Hematopoietic multipotent progenitor cell treated with erythropoietin and hydrocortisone succinate and interleukin-3 and kit ligand, for 15 days (in vitro differentiated cells): Measurements from ENCODE around the gene UBASH3A.
A peak's percentile ranks its signal among the peaks of the same experiment; 100 is the strongest.

ENCODE experiments used
- DNase-seq: peaks from one replicate; pipeline ENCODE4 v3.0.0-alpha.2; 2015; ENCODE audit warnings: low spot score

Gene UBASH3A, protein sequence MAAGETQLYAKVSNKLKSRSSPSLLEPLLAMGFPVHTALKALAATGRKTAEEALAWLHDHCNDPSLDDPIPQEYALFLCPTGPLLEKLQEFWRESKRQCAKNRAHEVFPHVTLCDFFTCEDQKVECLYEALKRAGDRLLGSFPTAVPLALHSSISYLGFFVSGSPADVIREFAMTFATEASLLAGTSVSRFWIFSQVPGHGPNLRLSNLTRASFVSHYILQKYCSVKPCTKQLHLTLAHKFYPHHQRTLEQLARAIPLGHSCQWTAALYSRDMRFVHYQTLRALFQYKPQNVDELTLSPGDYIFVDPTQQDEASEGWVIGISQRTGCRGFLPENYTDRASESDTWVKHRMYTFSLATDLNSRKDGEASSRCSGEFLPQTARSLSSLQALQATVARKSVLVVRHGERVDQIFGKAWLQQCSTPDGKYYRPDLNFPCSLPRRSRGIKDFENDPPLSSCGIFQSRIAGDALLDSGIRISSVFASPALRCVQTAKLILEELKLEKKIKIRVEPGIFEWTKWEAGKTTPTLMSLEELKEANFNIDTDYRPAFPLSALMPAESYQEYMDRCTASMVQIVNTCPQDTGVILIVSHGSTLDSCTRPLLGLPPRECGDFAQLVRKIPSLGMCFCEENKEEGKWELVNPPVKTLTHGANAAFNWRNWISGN

DNA sequence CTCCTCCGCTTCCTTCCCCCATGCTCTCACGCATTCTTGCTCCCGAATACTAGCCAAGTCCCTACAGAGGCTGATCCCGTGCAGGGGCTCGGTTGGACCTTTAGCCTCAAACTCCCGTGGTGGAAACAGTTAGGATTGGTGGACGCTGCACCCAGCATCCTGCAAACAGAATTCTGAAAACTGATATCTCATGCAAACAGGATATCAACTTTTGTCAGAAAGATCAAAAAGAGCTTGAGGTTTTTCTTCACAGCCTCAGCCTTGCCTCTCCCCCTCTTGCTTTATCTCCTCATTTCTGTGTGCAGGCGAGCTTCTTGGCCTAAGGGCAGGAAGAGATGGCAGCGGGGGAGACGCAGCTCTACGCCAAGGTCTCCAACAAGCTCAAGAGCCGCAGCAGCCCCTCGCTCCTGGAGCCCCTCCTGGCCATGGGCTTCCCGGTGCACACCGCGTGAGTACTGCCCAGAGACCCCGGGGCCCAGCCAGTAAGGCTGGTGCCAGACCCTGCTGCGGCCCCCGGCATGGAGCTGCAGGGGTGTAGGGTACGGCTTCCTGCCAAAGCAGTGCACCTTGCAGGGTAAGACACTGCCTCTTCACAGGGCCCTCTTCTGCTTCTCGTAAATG, at the start of gene UBASH3A:
UBASH3A (plus strand) TSS at position 292 of the 621 bp plus-strand sequence; CDS start at position 336, 44 bp downstream.
- DNase-seq = peak; percentile 32

DNA sequence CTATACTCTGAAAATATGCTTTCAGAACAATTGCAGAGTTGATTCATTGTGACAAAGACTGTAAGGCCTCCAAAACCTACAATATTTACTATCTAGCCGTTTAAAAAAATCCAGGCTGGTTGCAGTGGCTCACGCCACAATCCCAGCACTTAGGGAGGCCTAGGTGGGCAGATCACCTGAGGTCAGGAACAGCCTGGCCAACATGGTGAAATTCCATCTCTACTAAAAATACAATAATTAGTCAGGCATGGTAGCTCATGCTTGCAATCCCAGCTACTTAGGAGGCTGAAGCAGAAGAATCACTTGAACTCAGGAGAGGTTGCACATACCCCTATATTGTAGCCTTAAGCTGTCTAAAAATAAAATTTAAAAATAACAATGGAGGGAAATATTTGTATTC, 47.7 kb upstream of the UBASH3A start:
- DNase-seq = no peak

DNA sequence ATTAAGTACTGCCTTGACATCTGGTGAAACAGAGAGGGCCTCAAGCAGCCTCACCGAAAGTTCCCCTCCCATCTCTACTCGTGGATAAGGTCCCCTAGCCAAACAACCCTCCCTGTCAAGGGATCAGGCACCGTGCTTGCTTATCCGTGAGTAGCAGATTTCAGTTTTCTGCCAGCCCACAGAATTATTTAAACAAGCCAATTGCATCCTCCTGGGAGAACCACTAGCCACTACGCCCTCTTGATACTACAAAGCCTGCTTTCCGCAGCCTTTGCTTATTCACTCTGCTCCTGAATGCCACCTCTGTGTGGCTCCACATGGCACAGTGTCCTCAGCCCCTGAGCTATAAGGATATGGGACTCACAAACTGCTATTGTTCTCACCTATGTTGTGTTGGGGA, 47.1 kb upstream of the UBASH3A start:
- no peak for DNase-seq

DNA sequence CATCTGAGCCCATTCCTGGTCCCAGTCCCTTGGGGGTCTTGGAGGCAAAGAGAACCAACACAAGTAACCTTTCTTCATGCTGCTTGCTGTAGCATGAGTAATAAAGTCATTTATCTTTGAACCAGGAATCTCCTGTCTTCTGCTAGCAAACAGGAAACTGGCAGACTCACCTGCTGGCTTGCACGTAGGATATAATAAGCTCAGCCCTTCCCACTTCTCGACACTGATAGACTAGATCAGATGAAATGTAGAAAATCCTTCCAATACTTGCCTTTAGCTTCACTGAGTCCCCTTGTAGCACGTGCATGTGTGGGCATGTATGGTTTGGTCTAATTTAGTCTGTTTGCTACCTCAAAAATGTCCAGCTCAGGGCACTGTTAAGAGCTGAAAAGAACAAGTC, 46.4 kb upstream of the UBASH3A start:
- no peak for DNase-seq

DNA sequence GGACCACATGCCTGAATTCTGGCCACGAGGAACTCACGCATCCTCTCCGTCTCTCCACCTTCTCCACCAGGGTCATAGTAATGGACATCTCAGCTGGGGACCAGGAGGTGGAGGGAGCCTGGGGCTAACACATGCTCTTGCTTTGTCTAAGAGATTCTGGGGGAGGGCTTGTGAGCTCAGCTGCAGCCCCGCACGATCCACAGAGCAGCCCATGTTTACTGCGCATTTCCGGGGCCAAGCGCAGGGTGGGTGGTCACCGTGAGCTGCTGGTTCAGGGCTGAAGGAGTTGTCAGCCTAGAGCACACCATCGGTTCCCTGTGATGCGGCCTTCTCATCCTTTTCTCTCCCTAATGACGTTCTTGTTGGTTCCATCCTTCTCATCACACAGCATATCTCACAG, 45.4 kb upstream of the UBASH3A start:
- DNase-seq = no peak

DNA sequence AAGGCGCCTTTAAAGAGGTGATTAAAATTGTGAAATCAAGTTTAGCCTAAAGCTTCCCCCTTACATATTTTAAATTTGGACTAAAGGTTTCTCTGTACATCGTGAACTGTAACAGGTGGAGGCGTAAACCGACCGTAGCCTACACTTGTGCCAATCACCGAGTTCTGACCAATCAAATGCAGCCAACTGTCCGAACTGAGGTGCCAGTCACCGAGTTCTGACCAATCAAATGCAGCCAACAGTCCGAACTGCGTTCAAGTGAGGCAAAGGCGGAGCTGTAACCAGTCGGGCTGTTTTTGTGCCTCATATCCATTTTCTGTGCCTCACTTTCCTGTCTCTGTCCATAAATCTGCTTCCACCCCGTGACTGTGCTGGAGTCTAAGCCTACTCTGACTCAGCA, 44.8 kb upstream of the UBASH3A start:
- no peak for DNase-seq

DNA sequence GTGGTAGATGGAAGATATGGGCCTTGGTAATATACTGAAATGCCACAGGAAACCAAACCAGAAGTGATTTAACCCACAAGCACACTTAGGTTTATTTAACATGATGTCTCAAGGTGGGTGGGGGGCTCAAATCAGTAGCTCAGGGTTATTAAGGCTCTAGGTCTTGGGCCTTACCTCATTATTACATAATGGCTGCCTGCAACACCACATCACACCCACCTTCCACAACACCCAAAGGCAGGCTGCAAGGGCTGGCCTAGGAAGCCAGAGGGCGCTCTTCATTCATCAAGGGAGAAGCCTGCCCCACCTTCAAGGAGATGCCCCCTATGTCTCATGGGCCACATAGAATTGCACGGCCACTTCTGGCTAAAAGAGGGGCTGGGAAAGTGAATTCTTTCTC, 43.4 kb upstream of the UBASH3A start:
- no peak for DNase-seq

DNA sequence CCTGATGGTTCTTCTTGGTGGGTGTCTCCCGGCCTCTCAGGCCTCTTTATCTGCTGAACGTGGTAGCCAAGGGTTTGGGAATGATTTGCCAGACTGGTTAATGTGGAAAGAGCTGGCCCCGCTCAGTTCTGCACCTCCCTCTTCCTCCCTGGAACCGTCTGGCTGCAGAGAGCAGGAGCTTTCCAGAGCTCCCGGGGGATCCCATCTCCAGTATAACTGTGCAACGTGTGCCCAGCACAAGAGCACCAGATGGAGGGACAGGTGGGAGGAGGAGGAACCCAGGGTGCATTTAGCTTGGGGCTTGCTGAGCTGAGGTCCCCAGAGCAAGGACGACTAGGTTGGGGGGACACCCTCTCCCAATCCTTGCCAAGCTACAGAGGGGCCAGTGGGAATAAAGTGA, 42.4 kb upstream of the UBASH3A start:
- no peak for DNase-seq

DNA sequence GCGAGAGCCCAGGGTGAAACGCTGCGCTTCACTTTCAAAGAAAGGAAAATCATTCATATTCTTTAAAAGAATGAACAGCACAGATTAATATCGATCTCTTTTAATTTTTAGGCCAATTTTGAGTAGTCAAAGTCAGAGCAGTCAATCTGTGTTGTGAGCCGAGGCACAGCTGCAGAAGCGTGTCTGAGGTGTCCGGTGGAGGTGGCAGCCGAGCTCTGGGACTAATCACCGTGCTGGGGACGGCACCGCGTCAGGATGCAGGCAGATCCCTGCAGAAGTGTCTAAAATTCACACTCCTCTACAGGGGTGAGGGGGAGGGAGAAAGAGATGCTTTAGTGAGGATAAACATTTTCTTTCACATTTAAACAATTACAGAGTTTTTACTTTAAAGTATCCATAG, 41.5 kb upstream of the UBASH3A start:
- no peak for DNase-seq

DNA sequence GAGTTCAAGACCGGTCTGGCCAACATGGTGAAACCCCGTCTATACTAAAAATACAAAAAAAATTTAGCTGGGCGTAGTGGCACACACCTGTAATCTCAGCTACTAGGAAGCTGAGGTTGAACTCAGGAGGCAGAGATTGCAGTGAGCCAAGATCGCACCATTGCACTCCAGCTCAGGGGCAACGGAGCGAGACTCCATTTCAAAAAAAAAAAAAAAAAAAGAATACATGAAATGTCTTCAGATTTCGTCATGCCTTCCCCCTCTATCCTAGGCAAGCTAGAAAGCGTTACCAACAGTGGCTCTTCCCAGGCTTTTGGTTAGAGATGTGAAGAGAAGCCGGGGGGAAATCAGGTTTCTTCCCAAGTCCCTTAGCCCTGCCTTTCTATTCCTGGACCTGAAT, 41.0 kb upstream of the UBASH3A start:
- no peak for DNase-seq

DNA sequence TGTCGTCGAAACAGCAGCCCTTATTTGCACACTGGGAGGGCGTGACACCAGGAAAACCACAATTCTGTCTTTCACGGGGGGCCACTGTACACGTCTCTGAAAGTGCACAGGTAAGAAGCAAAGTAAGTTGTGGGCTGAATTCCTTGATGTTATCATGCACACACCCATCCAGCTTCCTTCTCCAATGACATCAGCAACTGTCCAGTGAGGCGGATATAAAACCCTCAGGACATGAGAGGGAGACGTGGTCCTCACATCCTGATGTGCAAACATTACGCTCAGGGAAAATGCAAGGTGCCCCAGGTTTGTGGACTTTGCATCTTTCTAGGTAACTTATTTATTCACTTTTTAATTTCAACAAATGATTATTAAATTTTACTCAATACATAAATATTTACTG, 40.4 kb upstream of the UBASH3A start:
- DNase-seq = no peak

DNA sequence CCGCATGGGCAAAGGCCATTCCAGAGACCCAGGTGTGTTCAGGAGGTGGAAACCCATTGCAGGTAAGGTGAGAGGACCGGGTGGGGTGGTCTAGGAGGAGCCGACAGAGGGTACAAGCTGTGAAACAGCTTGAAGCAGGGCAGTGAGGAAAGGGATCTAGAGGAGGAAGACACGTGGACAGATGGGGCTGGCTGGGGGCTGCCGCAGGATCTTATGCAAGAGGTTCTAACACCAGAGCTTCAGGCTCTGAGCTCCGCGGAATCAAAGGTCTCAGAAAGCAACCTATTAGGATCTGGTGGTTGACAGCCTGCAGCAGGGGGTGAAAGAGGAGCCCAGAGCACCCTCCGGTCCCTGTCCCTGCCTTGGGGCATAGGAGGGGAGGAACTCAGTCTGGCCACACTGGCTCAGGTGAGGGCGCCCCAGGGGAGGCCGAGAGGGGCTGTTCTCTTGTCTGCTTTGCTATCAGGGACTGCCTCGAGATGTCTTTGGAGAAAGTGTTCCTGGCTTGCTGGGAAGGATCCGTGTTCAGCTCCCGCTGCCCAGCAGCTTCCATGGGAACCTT, 39.3 kb upstream of the UBASH3A start:
- no peak for DNase-seq

DNA sequence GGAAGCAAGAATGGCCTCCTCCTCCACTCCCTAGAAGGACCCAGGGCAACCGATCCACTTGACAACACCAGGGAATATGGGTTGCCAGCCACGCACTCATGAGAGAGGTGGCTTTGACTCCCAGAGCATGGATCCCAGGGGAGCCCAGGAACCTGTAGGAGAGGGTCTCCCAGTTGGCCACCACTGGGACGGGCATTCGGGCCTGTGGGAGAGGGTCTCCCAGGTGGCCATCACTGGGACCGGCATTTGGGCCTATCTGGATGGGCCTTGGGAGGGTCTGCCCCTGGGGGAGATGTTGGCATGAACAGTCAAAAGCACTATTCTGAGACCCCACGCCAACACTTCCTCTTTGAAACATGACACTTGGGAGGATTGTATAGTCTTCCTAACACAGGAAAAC, 37.9 kb upstream of the UBASH3A start:
- DNase-seq = no peak

DNA sequence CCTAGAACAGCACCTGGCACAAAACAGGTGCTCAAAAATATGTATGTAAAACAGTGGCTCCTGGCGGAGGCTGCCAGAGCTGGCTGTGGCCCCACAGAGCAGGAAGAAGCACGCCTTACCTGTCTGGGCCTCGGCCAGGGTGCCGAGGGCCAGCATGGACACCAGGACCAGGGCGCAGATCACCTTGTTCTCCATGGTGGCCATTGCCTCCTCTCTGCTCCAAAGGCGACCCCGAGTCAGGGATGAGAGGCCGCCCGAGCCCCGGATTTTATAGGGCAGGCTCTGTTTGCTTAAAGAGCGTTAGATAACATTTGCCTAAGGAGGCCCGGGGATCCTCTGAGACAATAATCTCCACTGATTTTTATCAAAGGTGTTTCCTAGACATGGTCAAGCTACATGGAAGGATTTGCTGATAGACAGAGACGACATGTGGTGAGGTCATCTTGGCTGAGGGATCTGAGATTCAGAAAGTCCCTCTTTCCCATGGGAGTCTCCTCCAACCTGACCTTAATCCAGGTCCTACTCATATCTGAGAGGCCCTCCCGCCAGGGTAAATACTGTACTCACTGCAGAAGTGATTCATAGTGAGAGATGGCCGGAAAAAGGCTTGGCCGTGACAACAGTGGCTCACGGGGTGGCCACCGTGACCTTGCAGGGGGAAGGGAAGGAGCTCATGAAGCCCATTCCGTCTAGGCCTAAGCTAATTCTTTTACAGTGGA, 37.3 kb upstream of the UBASH3A start, which contains the start of gene TFF1:
TFF1 (minus strand) TSS at position 244 of the 719 bp plus-strand sequence; CDS start at position 204, 40 bp downstream.
- DNase-seq = no peak

DNA sequence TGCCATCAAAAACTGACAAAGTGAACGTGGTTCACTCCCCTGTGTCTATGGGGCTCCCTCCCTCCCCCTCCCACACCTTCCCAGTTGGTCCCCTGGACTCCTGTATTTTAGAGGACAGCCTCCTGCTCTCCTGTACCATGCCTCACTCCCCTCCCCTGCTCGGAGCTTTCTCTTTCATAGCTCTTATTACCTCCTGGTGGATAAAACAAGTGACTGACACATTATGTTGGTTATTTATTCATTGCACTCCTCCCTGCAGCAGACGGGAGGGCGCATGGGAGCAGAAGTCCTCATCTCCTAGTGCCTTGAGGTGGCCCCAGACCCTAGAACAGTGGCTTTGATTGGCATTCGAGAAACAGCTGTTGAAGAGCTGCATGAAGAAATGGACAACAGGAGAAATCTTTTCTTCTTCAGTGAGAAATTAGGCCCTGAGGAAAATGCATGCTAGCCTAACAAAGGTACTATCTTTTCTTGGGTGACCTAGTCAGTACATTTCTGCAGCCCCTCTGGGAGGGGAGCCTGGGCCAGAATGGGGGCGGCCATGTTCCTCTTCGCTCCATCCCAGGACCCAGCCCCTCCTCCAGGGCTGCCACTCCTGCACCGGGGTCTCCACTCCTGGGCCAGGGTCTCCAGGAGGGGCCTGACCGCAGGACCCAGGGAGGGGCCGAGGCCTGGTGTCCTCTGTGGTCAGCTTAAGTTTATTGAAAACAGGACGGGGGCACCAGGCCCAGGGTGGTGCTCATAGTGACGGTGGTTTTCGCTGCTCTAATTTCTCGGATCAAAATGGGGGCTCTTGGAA, 36.1 kb upstream of the UBASH3A start:
- DNase-seq = no peak

DNA sequence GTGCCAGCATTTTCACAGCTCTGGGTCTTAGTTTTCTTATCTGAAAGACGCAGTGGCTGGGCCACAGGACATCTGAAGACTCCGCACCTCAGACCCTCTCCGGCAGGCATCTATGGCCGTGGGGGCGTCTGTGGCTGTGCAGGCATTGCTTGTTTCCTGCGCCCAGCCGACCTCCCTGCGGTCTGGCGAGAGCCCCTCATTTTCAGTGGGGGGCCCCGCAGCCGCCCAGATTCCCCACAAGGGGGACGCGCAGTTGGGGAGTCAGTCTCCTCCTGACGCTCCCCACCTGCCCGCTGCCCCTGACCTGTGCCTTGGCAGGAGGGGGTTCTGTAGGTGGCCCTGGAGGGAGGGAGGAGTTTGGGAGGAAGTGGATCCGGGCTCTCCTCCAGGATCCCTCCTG, 33.9 kb upstream of the UBASH3A start:
- no peak for DNase-seq

DNA sequence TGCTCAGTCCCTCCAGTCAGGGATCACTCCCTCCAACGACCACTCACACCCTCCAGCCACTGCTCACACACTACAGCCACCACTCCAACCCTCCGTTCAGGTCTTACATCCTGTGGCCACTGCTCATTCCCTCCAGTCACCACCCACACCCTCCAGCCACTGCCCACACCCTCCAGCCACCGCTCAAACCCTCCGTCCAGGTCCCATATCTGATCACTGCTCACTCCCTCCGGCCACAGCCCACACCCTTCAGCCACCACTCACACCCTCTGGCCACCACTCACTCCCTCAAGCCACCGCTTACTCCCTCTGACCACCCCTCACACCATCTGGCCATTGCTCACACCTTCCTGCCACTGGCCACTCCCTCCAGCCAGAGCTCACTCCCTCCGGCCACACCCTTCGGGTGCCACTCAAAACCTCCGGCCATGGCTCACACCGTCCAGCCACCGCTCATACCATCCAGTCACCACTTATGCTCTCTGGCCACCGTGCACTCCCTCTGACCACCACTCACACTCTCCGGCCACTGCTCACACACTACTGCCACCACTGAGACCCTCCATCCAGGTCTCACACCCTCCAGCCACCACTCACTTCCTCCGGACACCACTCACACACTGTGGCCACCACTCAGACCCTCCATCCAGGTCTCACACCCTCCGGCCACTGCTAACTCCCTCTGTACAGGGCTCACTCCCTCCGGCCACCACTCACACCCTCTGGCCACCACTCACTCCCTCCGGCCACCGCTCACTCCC, 32.6 kb upstream of the UBASH3A start:
- no peak for DNase-seq

DNA sequence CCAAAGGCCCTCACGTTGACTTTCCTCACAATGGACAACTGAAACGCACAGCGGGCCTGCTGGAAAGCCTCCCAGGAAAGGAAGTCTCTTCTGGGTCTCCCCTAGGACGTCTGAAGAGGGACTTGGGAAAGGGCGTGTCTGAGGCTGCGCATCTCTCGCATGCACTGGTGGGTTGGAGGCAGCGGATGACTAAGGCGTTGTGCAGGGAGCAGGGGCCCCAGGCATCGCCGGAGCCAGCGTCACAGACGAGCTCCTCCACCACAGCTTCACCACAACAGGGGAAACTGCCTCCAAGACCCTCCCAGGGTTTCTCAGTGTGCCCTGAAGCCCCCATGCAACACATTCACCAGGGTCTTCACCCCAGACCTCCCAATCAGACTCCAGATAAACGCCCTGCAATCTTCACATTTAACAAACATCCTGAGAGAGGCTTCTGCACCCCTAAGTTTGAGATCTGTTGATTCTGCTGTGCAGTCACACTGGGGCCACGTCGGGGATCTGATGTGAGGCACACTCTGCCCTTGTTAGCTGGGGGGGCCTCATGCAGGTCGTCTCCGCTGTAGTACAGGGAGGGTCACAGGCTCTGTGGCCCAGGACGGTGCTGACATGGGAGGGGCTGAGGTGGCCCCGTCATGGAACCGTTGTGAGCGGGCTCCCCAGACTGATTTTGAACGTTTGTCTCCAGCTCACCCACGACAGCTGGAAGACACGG, 30.4 kb upstream of the UBASH3A start:
- no peak for DNase-seq

DNA sequence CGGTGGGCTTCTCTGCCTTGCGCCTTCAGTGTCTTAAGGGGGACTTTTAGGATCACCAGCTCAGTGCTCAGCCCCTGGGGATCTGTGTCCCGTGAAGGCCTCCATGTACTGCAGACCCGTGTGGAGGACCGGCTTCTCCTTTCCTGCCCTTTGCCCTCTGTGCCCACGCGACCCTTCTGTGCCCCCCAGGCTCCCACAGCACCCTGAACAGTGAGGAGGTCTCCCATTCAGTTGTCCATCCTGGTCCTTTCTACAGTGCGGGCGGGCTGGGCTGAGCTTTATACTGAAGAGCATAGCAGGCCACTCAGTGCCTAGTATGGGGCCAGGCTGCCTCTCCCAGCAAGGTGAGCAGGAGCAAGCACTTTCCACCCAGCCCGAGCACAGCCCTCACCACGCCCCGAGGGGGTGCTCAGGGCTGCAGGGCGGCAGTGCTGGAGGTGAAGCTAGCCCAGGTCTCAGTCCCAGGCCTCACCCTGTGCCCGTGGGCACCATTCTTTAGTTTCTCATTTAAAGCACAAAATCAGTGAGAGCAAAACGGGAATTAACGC, 29.7 kb upstream of the UBASH3A start:
- DNase-seq = no peak

DNA sequence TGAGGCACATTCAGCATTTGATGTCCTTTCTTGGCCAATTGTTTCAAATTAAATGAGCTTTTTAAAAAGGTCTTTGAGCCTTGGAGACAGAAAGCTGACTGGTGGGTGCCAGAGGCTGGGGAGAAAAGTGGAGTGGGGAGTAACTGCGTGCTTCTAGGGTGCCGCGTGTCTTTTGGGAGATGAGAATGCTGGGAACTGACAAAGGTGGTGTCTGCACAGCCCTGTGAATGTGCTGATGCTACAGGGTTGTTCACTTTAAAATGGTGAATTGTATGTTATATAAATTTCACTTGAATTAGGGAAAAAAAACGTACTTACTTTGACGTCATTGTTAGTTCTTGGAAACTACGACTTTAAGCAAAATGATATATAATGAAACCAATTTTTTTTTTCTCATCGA, 29.2 kb upstream of the UBASH3A start:
- DNase-seq = no peak
